HCT116 (cell line): Measurements from ENCODE around the gene DCAF8L1. TPM values are rescaled to one million over a fixed set of nuclear protein-coding genes. Genes with fewer than 3 reads are reported as not detected.
"Not testable (repeated sequence)": the region's sequence is repeated elsewhere in the genome, so short reads cannot be mapped to it uniquely, and the experiment has no call there.

Source experiments
- ATAC-seq: fragments of 200-7000 bp; cut with Tn5 transposase; 2 replicates; pipeline ENCODE4 v1.9.1; 2020; ENCODE audit warnings: mild to moderate bottlenecking, moderate library complexity
- BruUV-seq: library from RNA; stranded (reverse); fragments of 400-500 nt; replicated peaks from 2 replicates; lab custom pipeline; 2021; lab: Mats Ljungman, UMichigan
- CTCF ChIA-PET: fragments of 300-600 bp; sonication (Branson Sonifier 250); formaldehyde crosslinking; loops from one replicate; lab custom pipeline; 2021; ENCODE audit warnings: antibody characterized with exemption; lab: Charles Lee
- POLR2A ChIA-PET: fragments of 300-600, 350-600 bp; sonication (Branson Sonifier 250); formaldehyde crosslinking; loops from one replicate; lab custom pipeline; 2021; ENCODE audit warnings: antibody characterized with exemption; lab: Charles Lee
- RAD21 ChIA-PET, 2 experiments: fragments of 300-600 bp; sonication (Branson Sonifier 250); formaldehyde crosslinking; loops; one replicate each; lab custom pipeline; 2023; ENCODE audit warnings: low total read pairs in 2 of 2; ENCODE audit not compliant: uncharacterized antibody in 2 of 2, unreplicated experiment in 2 of 2, low non-redundant PET in 1 of 2; lab: Charles Lee
- DNase-seq: peaks from one replicate; pipeline ENCODE4 v3.0.0-alpha.2; 2010; ENCODE audit warnings: low read depth, low spot score
- H2AFZ ChIP-seq: fragments of 200-600 bp; shearing (Covaris generic), sonication (generic); 2 replicates; pipeline ENCODE4 v1.6.1; 2017; ENCODE audit warnings: low read depth, mixed run types, mixed read lengths, antibody characterized with exemption, low read length; ENCODE audit not compliant: poor library complexity, severe bottlenecking
- H3K27ac ChIP-seq: 2 replicates; pipeline ENCODE4 v1.5.1; 2012; ENCODE audit warnings: low read depth, low read length
- H3K27me3 ChIP-seq: fragments of 200-600 bp; sonication (generic); 2 replicates; pipeline ENCODE4 v1.6.1; 2016; ENCODE audit warnings: mixed run types, low read length, mixed read lengths; ENCODE audit not compliant: insufficient read depth
- H3K36me3 ChIP-seq, 2 experiments: fragments of 200-500 bp in 1 of 2; fragments of 200-600 bp in 1 of 2; sonication (Bioruptor generic) in 1 of 2; sonication (generic) in 1 of 2; 2 replicates each; pipeline versions ENCODE4 v1.5.1 to v1.6.1; 2014 to 2016; ENCODE audit warnings: low read length in 2 of 2, inconsistent platforms in 1 of 2, mixed read lengths in 1 of 2, mixed run types in 1 of 2; ENCODE audit not compliant: insufficient read depth in 2 of 2, control insufficient read depth in 1 of 2
- H3K4me1 ChIP-seq, 2 experiments: fragments of 200-600 bp in 1 of 2; sonication (generic) in 1 of 2; 2 replicates each; pipeline versions ENCODE4 v1.5.1 to v1.6.1; 2012 to 2017; ENCODE audit warnings: low read length in 2 of 2, inconsistent platforms in 1 of 2, mild to moderate bottlenecking in 1 of 2, mixed read lengths in 1 of 2, mixed run types in 1 of 2, moderate library complexity in 1 of 2; ENCODE audit not compliant: insufficient read depth in 2 of 2, control insufficient read depth in 1 of 2
- H3K4me2 ChIP-seq: fragments of 200-600 bp; sonication (generic); 2 replicates; pipeline ENCODE4 v1.6.1; 2017; ENCODE audit warnings: mixed run types, low read length, mixed read lengths
- H3K4me3 ChIP-seq, 2 experiments: fragments of 200-600 bp in 1 of 2; sonication (generic) in 1 of 2; replicated peaks in 1 of 2; 2 replicates each; pipeline ENCODE4 v1.5.1; 2011 to 2016; ENCODE audit warnings: low read length in 2 of 2, control low read depth in 1 of 2, low read depth in 1 of 2, mild to moderate bottlenecking in 1 of 2, mixed read lengths in 1 of 2, mixed run types in 1 of 2
- H3K79me2 ChIP-seq: fragments of 200-600 bp; sonication (generic); 2 replicates; pipeline ENCODE4 v1.6.1; 2017; ENCODE audit warnings: mild to moderate bottlenecking, mixed run types, low read length, moderate library complexity, mixed read lengths; ENCODE audit not compliant: insufficient read depth
- H3K9ac ChIP-seq: fragments of 200-600 bp; sonication (generic); 2 replicates; pipeline ENCODE4 v1.6.1; 2016; ENCODE audit warnings: low read length, mixed read lengths
- H3K9me2 ChIP-seq: fragments of 200-600 bp; sonication (generic), shearing (Covaris generic); 2 replicates; pipeline ENCODE4 v1.6.1; 2017; ENCODE audit warnings: mixed run types, mild to moderate bottlenecking, moderate library complexity; ENCODE audit not compliant: insufficient read depth
- H3K9me3 ChIP-seq, 2 experiments: fragments of 200-500 bp in 1 of 2; fragments of 200-600 bp in 1 of 2; sonication (Bioruptor generic) in 1 of 2; sonication (generic) in 1 of 2; 2 replicates each; pipeline ENCODE4 v1.6.1; 2014 to 2017; ENCODE audit warnings: low read length in 2 of 2, mixed read lengths in 2 of 2, inconsistent platforms in 1 of 2, low read depth in 1 of 2, mild to moderate bottlenecking in 1 of 2, mixed run types in 1 of 2, moderate library complexity in 1 of 2; ENCODE audit not compliant: control insufficient read depth in 1 of 2, insufficient read depth in 1 of 2
- H4K20me1 ChIP-seq: fragments of 200-600 bp; sonication (generic), shearing (Covaris generic); 2 replicates; pipeline ENCODE4 v1.6.1; 2017; ENCODE audit warnings: mixed run types, mild to moderate bottlenecking, moderate library complexity; ENCODE audit not compliant: insufficient read depth
- CBX3 ChIP-seq: IDR thresholded peaks from 2 replicates; pipeline ENCODE4 v1.6.1; 2012; ENCODE audit warnings: low read depth
- CEBPB ChIP-seq: IDR thresholded peaks from 2 replicates; pipeline ENCODE4 v1.6.1; 2012; ENCODE audit warnings: low read depth
- EGR1 ChIP-seq: IDR thresholded peaks from 2 replicates; pipeline ENCODE4 v1.6.1; 2012; ENCODE audit warnings: low read depth
- EZH2 ChIP-seq: fragments of 200-600 bp; sonication (generic); IDR thresholded peaks from 2 replicates; pipeline ENCODE4 v1.6.1; 2017; ENCODE audit warnings: antibody characterized with exemption, mixed run types
- FOSL1 ChIP-seq: IDR thresholded peaks from 2 replicates; pipeline ENCODE4 v1.6.1; 2012; ENCODE audit warnings: low read depth
- JUND ChIP-seq: IDR thresholded peaks from 2 replicates; pipeline ENCODE4 v1.6.1; 2012
- POLR2A ChIP-seq: IDR thresholded peaks from 2 replicates; pipeline ENCODE4 v1.7.0; 2011; ENCODE audit warnings: borderline replicate concordance; ENCODE audit not compliant: insufficient read depth, insufficient read length; ENCODE audit errors: extremely low read depth
- RAD21 ChIP-seq: IDR thresholded peaks from 2 replicates; pipeline ENCODE4 v1.6.1; 2012; ENCODE audit warnings: low read depth, mild to moderate bottlenecking
- REST ChIP-seq: IDR thresholded peaks from 2 replicates; pipeline ENCODE4 v1.6.1; 2012; ENCODE audit warnings: low read depth
- SIN3A ChIP-seq: IDR thresholded peaks from 2 replicates; pipeline ENCODE4 v1.6.1; 2012; ENCODE audit warnings: low read depth
- SP1 ChIP-seq: IDR thresholded peaks from 2 replicates; pipeline ENCODE4 v1.6.1; 2012; ENCODE audit warnings: low read depth
- TCF7L2 ChIP-seq: IDR thresholded peaks from 2 replicates; pipeline ENCODE4 v1.7.0; 2011; ENCODE audit warnings: borderline replicate concordance, inconsistent platforms; ENCODE audit not compliant: insufficient read depth, insufficient read length; ENCODE audit errors: extremely low read depth
- YY1 ChIP-seq: IDR thresholded peaks from 2 replicates; pipeline ENCODE4 v1.6.1; 2011; ENCODE audit warnings: low read length, low read depth, moderate library complexity, mild to moderate bottlenecking; ENCODE audit not compliant: insufficient replicate concordance; ENCODE audit errors: extremely low read depth
- ZFX ChIP-seq: fragments of 450-650 bp; IDR thresholded peaks from 2 replicates; pipeline ENCODE4 v1.6.1; 2017
- intact Hi-C: fragments of 100-400 bp; cut with micrococcal nuclease; formaldehyde crosslinking; loops from 2 replicates; pipeline ENCODE4 v1.10.0; 2022
- total RNA-seq: library from RNA; stranded (reverse); gene quantifications from one replicate; pipeline ENCODE4 v1.2.1, GENCODE V29; 2021; ENCODE audit not compliant: unreplicated experiment
- TF ChIP-seq, protein P1 (sequence below): IDR thresholded peaks from 2 replicates; pipeline ENCODE4 v1.6.1; 2011; ENCODE audit warnings: mild to moderate bottlenecking, low read length, moderate library complexity; ENCODE audit not compliant: insufficient replicate concordance; ENCODE audit errors: extremely low read depth
- TF ChIP-seq, protein P2 (sequence below): IDR thresholded peaks from 2 replicates; pipeline ENCODE4 v1.6.1; 2012
- TF ChIP-seq, protein P3 (sequence below): IDR thresholded peaks from 2 replicates; pipeline ENCODE4 v1.6.1; 2012

Gene DCAF8L1
- total RNA-seq, 1 experiment from 2014 or later: not detected

- ATAC-seq: no peak
- no peaks in the 10 kb centered on the region for H3K27me3 ChIP-seq
- no peaks in the 10 kb centered on the region; a peak in 1 of 4 replicates for H3K4me1 ChIP-seq
- H3K9me3 ChIP-seq: no peaks in the 10 kb centered on the region
- H3K4me3 ChIP-seq: no peak overlapping the region
- no peak for DNase-seq
- no peak overlapping the region for H3K9ac ChIP-seq
- H3K36me3 ChIP-seq: no peaks in the 10 kb centered on the region
- no peaks in the 10 kb centered on the region for H3K9me2 ChIP-seq
- BruUV-seq: no TSS peak
- POLR2A ChIA-PET: no interaction called here
- RAD21 ChIA-PET: no interaction called here
- no peak overlapping the region for H3K4me2 ChIP-seq
- H4K20me1 ChIP-seq: no peaks in the 10 kb centered on the region
- no peak overlapping the region for H2AFZ ChIP-seq
- TF ChIP-seq JUND (peak; percentile 38), REST (no peak), EGR1 (no peak), CBX3 (no peak), YY1 (no peak), SIN3A (no peak), SP1 (no peak), EZH2 (no peak), POLR2A (no peak), RAD21 (no peak), ZFX (no peak), TCF7L2 (no peak), CEBPB (no peak), FOSL1 (peak; percentile 49)
- TF ChIP-seq, protein P1, sequence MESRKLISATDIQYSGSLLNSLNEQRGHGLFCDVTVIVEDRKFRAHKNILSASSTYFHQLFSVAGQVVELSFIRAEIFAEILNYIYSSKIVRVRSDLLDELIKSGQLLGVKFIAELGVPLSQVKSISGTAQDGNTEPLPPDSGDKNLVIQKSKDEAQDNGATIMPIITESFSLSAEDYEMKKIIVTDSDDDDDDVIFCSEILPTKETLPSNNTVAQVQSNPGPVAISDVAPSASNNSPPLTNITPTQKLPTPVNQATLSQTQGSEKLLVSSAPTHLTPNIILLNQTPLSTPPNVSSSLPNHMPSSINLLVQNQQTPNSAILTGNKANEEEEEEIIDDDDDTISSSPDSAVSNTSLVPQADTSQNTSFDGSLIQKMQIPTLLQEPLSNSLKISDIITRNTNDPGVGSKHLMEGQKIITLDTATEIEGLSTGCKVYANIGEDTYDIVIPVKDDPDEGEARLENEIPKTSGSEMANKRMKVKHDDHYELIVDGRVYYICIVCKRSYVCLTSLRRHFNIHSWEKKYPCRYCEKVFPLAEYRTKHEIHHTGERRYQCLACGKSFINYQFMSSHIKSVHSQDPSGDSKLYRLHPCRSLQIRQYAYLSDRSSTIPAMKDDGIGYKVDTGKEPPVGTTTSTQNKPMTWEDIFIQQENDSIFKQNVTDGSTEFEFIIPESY: no peak
- TF ChIP-seq, protein P2, sequence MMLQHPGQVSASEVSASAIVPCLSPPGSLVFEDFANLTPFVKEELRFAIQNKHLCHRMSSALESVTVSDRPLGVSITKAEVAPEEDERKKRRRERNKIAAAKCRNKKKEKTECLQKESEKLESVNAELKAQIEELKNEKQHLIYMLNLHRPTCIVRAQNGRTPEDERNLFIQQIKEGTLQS: no peak
- TF ChIP-seq, protein P3, sequence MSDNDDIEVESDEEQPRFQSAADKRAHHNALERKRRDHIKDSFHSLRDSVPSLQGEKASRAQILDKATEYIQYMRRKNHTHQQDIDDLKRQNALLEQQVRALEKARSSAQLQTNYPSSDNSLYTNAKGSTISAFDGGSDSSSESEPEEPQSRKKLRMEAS: no peak
- CTCF ChIA-PET: no interaction called here
- intact Hi-C loops: no loop called here
- no peaks in the 10 kb centered on the region for H3K79me2 ChIP-seq
- H3K27ac ChIP-seq: no peak overlapping the region
Measured at GRCh38 chrX:27964432-27964831, 16.8 kb downstream of the DCAF8L1 start.

- H3K9ac ChIP-seq, H3K27ac ChIP-seq, DNase-seq, H3K4me1 ChIP-seq, H3K79me2 ChIP-seq, H4K20me1 ChIP-seq, H2AFZ ChIP-seq, H3K9me2 ChIP-seq, H3K36me3 ChIP-seq, CTCF ChIA-PET, H3K4me3 ChIP-seq, POLR2A ChIA-PET, BruUV-seq, H3K27me3 ChIP-seq, ATAC-seq, RAD21 ChIA-PET, H3K4me2 ChIP-seq, H3K9me3 ChIP-seq, intact Hi-C loops: not testable (repeated sequence)
Measured at GRCh38 chrX:27960410-27960809, 20.8 kb downstream of the DCAF8L1 start.
